ENCODE results near the gene FAU.
"Not testable (repeated sequence)": the region's sequence is repeated elsewhere in the genome, so short reads cannot be mapped to it uniquely, and the experiment has no call there.

FAU gene

DNA sequence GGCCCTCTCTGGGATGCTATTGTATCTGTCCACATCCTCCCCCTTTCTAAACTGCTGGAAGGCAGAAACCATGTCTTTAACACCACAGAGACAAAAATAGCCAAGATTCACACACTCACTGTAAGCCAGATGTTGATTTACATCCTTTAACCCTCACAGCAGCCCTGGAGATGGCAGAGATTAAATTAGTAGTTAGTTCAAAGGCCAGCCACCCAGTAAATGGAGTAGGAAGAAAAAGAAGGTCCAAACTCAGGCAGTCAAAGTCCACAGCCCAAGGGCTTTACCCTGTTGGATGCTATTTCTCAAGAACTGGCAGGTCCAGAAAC lies 2.3 kb downstream of the FAU start:
- no peak overlapping the region for H4K8ac ChIP-seq (ENCODE audit: low read depth, low read length)
- no peak overlapping the region for H3K4me2 ChIP-seq (ENCODE audit: low read length)
- H3K4ac ChIP-seq (ENCODE audit: low read depth, low read length) = no peak overlapping the region
- no peak overlapping the region for H2BK15ac ChIP-seq (replicated peaks; ENCODE audit: low read depth)
- H2AK5ac ChIP-seq (ENCODE audit: low read length) = no peak overlapping the region
- H2BK120ac ChIP-seq (ENCODE audit: low read depth, low read length) = no peak overlapping the region
- H3K27me3 ChIP-seq (ENCODE audit: insufficient read depth, low read length, poor library complexity) = no peaks in the 10 kb centered on the region
- peaks cover 14% of the 10 kb centered on the region for H3K36me3 ChIP-seq (ENCODE audit: control insufficient read depth, insufficient read depth, low read length)
- no peak overlapping the region for H2BK5ac ChIP-seq (ENCODE audit: low read length)
- H3K27ac ChIP-seq (ENCODE audit: low read depth, low read length) = no peak overlapping the region
- no peak overlapping the region for H3K23ac ChIP-seq (ENCODE audit: low read length)
- peaks cover 31% of the 10 kb centered on the region for H3K79me1 ChIP-seq (ENCODE audit: low read length)
- no peak overlapping the region for H3K56ac ChIP-seq (ENCODE audit: low read length)
- no peak overlapping the region for H3K18ac ChIP-seq (ENCODE audit: low read length)
- H3K4me3 ChIP-seq (ENCODE audit: low read length) = no peak overlapping the region
- DNase-seq = no peak
- H3K79me2 ChIP-seq (ENCODE audit: control insufficient read depth, insufficient read depth, low read length) = peaks cover 34% of the 10 kb centered on the region
- H3K4me1 ChIP-seq (ENCODE audit: control insufficient read depth, low read depth, low read length) = peaks cover 4% of the 10 kb centered on the region
- H4K5ac ChIP-seq (ENCODE audit: low read length) = no peak overlapping the region
- H3K9ac ChIP-seq (ENCODE audit: low read length) = peak overlapping the region; percentile 34

DNA sequence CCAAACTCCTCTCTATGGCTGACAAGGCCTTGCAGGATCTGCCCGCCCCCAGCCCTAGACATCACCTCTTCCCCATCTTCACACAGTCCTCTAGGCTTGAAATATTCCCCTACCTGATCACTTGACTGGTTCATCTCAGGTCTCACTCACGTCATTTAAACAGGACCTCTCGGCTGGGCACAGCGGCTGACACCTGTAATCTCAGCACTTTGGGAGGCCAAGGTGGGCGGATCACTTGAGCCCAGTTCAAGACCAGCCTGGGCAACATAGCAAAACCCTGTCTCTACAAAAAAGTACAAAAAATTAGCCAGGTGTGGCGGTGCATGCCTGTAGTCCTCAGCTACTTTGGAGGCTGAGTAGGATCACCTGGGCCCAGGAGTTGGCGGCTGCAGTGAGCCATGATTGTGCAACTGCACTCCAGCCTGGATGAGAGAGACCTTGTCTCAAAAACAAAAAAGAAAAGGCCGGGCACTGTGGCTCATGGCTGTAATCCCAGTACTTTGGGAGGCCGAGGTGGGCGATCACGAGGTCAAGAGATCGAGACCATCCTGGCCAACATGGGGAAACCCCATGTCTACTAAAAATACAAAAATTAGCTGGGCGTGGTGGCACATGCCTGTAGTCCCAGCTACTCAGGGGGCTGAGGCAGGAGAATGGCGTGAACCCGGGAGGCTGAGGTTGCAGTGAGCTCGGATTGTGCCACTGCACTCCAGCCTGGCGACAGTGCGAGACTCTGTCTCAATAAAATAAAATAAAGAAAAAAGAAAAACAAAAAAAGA lies 2.9 kb downstream of the FAU start:
- H3K56ac ChIP-seq (ENCODE audit: low read length); H4K8ac ChIP-seq (ENCODE audit: low read depth, low read length); H3K18ac ChIP-seq (ENCODE audit: low read length); H3K4me3 ChIP-seq (ENCODE audit: low read length); H3K27me3 ChIP-seq (ENCODE audit: insufficient read depth, low read length, poor library complexity); H3K23ac ChIP-seq (ENCODE audit: low read length); H3K4me1 ChIP-seq (ENCODE audit: control insufficient read depth, low read depth, low read length); H3K4me2 ChIP-seq (ENCODE audit: low read length); H4K5ac ChIP-seq (ENCODE audit: low read length); H3K4ac ChIP-seq (ENCODE audit: low read depth, low read length); H2BK5ac ChIP-seq (ENCODE audit: low read length); H3K27ac ChIP-seq (ENCODE audit: low read depth, low read length); H2AK5ac ChIP-seq (ENCODE audit: low read length); DNase-seq; H2BK15ac ChIP-seq (replicated peaks; ENCODE audit: low read depth); H2BK120ac ChIP-seq (ENCODE audit: low read depth, low read length); H3K9ac ChIP-seq (ENCODE audit: low read length): not testable (repeated sequence)
- peaks cover 14% of the 10 kb centered on the region for H3K36me3 ChIP-seq (ENCODE audit: control insufficient read depth, insufficient read depth, low read length)
- peaks cover 29% of the 10 kb centered on the region for H3K79me1 ChIP-seq (ENCODE audit: low read length)
- WGBS (ENCODE audit: extremely low coverage, insufficient coverage, low lambda C conversion rate) = no CpG with 5 or more reads among the region's 18 CpGs
- peaks cover 34% of the 10 kb centered on the region for H3K79me2 ChIP-seq (ENCODE audit: control insufficient read depth, insufficient read depth, low read length)

DNA sequence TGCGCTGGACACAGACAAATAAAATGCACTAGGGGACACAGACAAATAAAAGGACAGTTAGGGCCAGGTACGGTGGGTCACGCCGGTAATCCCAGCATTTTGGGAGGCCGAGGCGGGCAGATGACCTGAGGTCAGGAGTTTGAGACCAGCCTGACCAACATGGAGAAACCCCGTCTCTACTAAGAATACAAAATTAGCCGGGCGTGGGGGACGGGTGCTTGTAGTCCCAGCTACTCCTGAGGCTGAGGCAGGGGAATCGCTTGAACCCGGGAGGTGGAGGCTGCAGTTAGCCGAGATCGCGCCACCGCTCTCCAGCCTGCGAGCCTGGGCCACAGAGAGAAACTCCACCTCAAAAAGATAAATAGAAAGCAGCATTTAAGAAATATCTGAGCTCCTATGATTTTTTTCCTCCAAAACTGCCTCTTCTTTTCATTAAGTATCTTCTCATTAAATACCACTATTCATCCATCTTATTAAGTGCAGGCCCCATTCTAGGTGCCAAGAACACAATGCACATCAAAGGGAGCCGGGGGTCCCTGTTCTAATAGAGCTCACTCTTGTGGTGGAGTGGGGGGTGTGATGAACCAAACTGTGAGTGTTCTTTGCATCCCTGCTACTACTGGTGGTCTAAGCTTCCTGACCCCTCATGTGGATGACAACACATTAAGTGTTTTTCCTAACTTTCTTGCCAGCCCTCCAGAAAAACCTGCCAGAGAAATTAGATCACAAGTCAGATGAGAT lies 3.7 kb downstream of the FAU start:
- Histone ChIP-seq H3K23ac (ENCODE audit: low read length) (no peak overlapping the region), H3K4me2 (ENCODE audit: low read length) (no peak overlapping the region), H3K79me1 (ENCODE audit: low read length) (peaks cover 29% of the 10 kb centered on the region), H3K36me3 (ENCODE audit: control insufficient read depth, insufficient read depth, low read length) (peaks cover 14% of the 10 kb centered on the region), H2BK15ac (replicated peaks; ENCODE audit: low read depth) (no peak overlapping the region), H3K79me2 (ENCODE audit: control insufficient read depth, insufficient read depth, low read length) (peaks cover 32% of the 10 kb centered on the region), H3K9ac (ENCODE audit: low read length) (no peak overlapping the region), H4K8ac (ENCODE audit: low read depth, low read length) (no peak overlapping the region), H3K4me3 (ENCODE audit: low read length) (no peak overlapping the region), H3K27me3 (ENCODE audit: insufficient read depth, low read length, poor library complexity) (no peaks in the 10 kb centered on the region), H3K4ac (ENCODE audit: low read depth, low read length) (no peak overlapping the region), H2BK5ac (ENCODE audit: low read length) (no peak overlapping the region), H2AK5ac (ENCODE audit: low read length) (no peak overlapping the region), H4K5ac (ENCODE audit: low read length) (no peak overlapping the region), H2BK120ac (ENCODE audit: low read depth, low read length) (no peak overlapping the region), H3K56ac (ENCODE audit: low read length) (peak overlapping the region; percentile 60), H3K18ac (ENCODE audit: low read length) (no peak overlapping the region), H3K27ac (ENCODE audit: low read depth, low read length) (no peak overlapping the region), H3K4me1 (ENCODE audit: control insufficient read depth, low read depth, low read length) (peaks cover 5% of the 10 kb centered on the region)
- no CpG with 5 or more reads among the region's 18 CpGs for WGBS (ENCODE audit: extremely low coverage, insufficient coverage, low lambda C conversion rate)
- DNase-seq = no peak

DNA sequence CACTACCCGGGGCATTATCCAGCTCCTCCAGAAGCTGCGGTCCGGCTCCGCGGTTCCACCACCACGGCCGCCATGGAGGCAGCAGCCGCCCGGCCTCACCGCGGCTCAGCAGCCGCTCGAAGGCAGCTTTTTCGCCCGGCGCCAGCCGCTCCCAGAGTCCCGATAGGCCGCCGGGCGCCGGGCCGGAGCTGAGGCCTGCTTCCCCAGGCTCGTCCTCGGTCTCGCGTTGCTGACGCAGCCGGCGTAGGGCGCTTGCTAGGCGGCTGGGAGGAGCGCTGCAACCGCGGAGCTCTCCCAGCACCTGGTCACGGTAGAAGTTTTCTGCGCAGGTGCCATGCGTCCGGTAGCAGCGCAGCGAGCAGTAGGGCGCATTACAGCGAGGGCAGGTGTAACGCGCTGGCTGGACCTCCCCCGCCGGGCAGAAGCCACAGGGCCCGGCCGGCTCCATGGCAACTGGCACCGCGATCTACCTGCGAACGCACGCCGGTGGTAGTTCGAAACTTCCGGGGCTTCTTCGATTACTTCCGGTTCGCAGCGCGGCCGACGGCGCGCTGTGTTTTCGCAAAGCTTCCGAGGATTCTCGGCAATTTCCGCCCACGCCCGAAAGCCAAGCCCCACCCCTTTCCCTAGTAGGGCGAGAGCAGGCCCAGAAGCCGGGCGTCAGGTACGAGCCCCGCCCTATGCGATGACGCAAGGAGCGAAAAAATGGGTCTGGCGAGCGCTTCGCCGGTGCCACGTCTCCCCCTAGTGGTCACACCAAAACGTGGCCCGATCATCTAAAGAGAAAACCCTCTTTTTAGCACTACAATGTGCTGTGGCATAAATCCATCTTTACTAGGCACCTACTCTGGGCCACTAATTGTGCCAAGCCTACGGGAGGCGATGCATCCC lies 4.5 kb downstream of the FAU start, which contains the start of gene ZNHIT2:
Gene ZNHIT2, minus strand, starts transcription at position 496 of the 891 bp plus-strand sequence. Its CDS starts 48 bp downstream, at position 448.
- H4K5ac ChIP-seq (ENCODE audit: low read length) = no peak within 1 kb of the TSS
- H3K27me3 ChIP-seq (ENCODE audit: insufficient read depth, low read length, poor library complexity) = no peaks in the 10 kb centered on the region
- H3K36me3 ChIP-seq (ENCODE audit: control insufficient read depth, insufficient read depth, low read length) = peaks cover 14% of the 10 kb centered on the region
- peak within 1 kb of the TSS; percentile 95 for H3K4me3 ChIP-seq (ENCODE audit: low read length)
- peak within 1 kb of the TSS; percentile 99 for H3K56ac ChIP-seq (ENCODE audit: low read length)
- peak within 1 kb of the TSS; percentile 19 for H3K18ac ChIP-seq (ENCODE audit: low read length)
- peaks cover 3% of the 10 kb centered on the region for H3K4me1 ChIP-seq (ENCODE audit: control insufficient read depth, low read depth, low read length)
- no peak within 1 kb of the TSS for H3K23ac ChIP-seq (ENCODE audit: low read length)
- H3K4ac ChIP-seq (ENCODE audit: low read depth, low read length) = peak within 1 kb of the TSS; percentile 61
- no peak within 1 kb of the TSS for H2BK15ac ChIP-seq (replicated peaks; ENCODE audit: low read depth)
- no peak within 1 kb of the TSS for H2BK120ac ChIP-seq (ENCODE audit: low read depth, low read length)
- peak within 1 kb of the TSS; percentile 95 for H3K4me2 ChIP-seq (ENCODE audit: low read length)
- peaks cover 25% of the 10 kb centered on the region for H3K79me1 ChIP-seq (ENCODE audit: low read length)
- no peak within 1 kb of the TSS for H4K8ac ChIP-seq (ENCODE audit: low read depth, low read length)
- H2AK5ac ChIP-seq (ENCODE audit: low read length) = peak within 1 kb of the TSS; percentile 58
- DNase-seq = peak; percentile 99
- peak within 1 kb of the TSS; percentile 93 for H3K9ac ChIP-seq (ENCODE audit: low read length)
- peak within 1 kb of the TSS; percentile 71 for H3K27ac ChIP-seq (ENCODE audit: low read depth, low read length)
- peak within 1 kb of the TSS; percentile 67 for H2BK5ac ChIP-seq (ENCODE audit: low read length)
- no CpG with 5 or more reads among the region's 89 CpGs for WGBS (ENCODE audit: extremely low coverage, insufficient coverage, low lambda C conversion rate)
- peaks cover 26% of the 10 kb centered on the region for H3K79me2 ChIP-seq (ENCODE audit: control insufficient read depth, insufficient read depth, low read length)

DNA sequence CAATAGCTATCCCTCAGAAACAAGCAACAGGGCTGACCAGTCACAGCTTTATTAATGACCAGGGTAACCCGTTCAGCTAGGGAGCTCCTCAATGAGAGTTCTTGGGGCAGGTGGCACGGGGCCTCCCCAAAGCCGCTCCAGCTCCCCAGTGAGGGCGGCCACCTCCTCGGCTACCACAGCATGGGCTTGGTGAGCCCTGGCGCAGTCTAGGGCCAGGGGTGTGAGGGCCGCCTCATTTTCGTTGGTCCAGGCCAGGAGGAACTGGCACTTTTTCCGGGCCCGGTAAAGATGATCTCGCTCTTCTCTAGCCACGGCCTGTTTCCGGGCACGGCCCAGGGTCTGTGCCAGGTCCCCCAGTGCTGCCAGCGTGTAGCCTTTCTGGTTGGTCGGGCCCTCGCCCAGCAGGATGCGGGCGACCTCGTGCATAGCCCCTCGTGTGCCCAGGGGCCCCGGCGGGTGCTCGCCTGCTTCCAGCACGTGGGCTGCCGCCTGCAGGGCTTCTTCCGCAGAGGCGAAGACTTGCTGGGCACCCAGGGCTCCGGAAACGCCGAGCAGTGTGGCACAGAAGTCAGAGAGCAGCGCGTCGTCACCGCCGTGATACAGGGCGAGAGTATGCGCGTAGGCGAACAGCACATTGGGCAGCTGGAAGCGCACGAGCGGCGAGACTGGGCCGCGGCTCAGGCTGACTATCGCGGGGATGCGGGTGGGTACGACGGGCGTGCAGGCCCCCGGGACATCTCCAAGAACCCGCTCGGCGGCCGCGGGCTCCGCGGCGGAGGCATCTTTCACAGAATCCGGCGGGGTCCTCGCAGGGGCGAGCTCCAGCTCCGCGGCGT lies 5.3 kb downstream of the FAU start:
- H2AK5ac ChIP-seq (ENCODE audit: low read length) = peak overlapping the region; percentile 58
- H3K79me2 ChIP-seq (ENCODE audit: control insufficient read depth, insufficient read depth, low read length) = peaks cover 22% of the 10 kb centered on the region
- DNase-seq = peak; percentile 52
- H3K79me1 ChIP-seq (ENCODE audit: low read length) = peaks cover 25% of the 10 kb centered on the region
- peak overlapping the region; percentile 71 for H3K27ac ChIP-seq (ENCODE audit: low read depth, low read length)
- peak overlapping the region; percentile 80 for H3K23ac ChIP-seq (ENCODE audit: low read length)
- H3K4ac ChIP-seq (ENCODE audit: low read depth, low read length) = peak overlapping the region; percentile 61
- peaks cover 14% of the 10 kb centered on the region for H3K36me3 ChIP-seq (ENCODE audit: control insufficient read depth, insufficient read depth, low read length)
- no peak overlapping the region for H4K8ac ChIP-seq (ENCODE audit: low read depth, low read length)
- H2BK15ac ChIP-seq (replicated peaks; ENCODE audit: low read depth) = no peak overlapping the region
- peak overlapping the region; percentile 99 for H3K56ac ChIP-seq (ENCODE audit: low read length)
- peak overlapping the region; percentile 93 for H3K9ac ChIP-seq (ENCODE audit: low read length)
- WGBS (ENCODE audit: extremely low coverage, insufficient coverage, low lambda C conversion rate) = no CpG with 5 or more reads among the region's 68 CpGs
- H3K4me3 ChIP-seq (ENCODE audit: low read length) = peak overlapping the region; percentile 95
- H3K27me3 ChIP-seq (ENCODE audit: insufficient read depth, low read length, poor library complexity) = no peaks in the 10 kb centered on the region
- peak overlapping the region; percentile 95 for H3K4me2 ChIP-seq (ENCODE audit: low read length)
- H2BK120ac ChIP-seq (ENCODE audit: low read depth, low read length) = no peak overlapping the region
- H4K5ac ChIP-seq (ENCODE audit: low read length) = no peak overlapping the region
- peaks cover 3% of the 10 kb centered on the region for H3K4me1 ChIP-seq (ENCODE audit: control insufficient read depth, low read depth, low read length)
- no peak overlapping the region for H2BK5ac ChIP-seq (ENCODE audit: low read length)
- no peak overlapping the region for H3K18ac ChIP-seq (ENCODE audit: low read length)

Data from mesendoderm (in vitro differentiated cells).